Smooth muscle cell (in vitro differentiated cells): Measurements from ENCODE around the gene SRD5A1. TPM values are rescaled to one million over a fixed set of nuclear protein-coding genes. Genes with fewer than 3 reads are reported as not detected.
A peak's percentile ranks its signal among the peaks of the same experiment; 100 is the strongest.

ENCODE experiments used
- DNase-seq: peaks from one replicate; lab custom pipeline; 2025; ENCODE audit not compliant: unreplicated experiment; lab: John Stamatoyannopoulos, UW
- H2AFZ ChIP-seq: fragments of 200-600 bp; sonication (generic); 2 replicates; pipeline ENCODE4 v1.6.0; 2016; ENCODE audit warnings: antibody characterized with exemption, low read depth, mild to moderate bottlenecking
- H3F3A ChIP-seq: fragments of 200-600 bp; sonication (generic); 2 replicates; pipeline ENCODE4 v1.6.0; 2017; ENCODE audit warnings: antibody characterized with exemption, low read depth
- H3K27ac ChIP-seq: fragments of 200-600 bp; sonication (generic); 2 replicates; pipeline ENCODE4 v1.5.1; 2016; ENCODE audit warnings: low read depth, mild to moderate bottlenecking
- H3K27me3 ChIP-seq: fragments of 200-600 bp; sonication (generic); 2 replicates; pipeline ENCODE4 v1.6.1; 2016; ENCODE audit warnings: low read depth, mild to moderate bottlenecking
- H3K36me3 ChIP-seq: fragments of 200-600 bp; sonication (generic); 2 replicates; pipeline ENCODE4 v1.5.1; 2016; ENCODE audit warnings: low read depth
- H3K4me1 ChIP-seq: fragments of 200-600 bp; sonication (generic); 2 replicates; pipeline ENCODE4 v1.5.1; 2016; ENCODE audit warnings: low read depth
- H3K4me2 ChIP-seq: fragments of 200-600 bp; sonication (generic); 2 replicates; pipeline ENCODE4 v1.6.0; 2016; ENCODE audit warnings: mild to moderate bottlenecking
- H3K4me3 ChIP-seq: fragments of 200-600 bp; sonication (generic); 2 replicates; pipeline ENCODE4 v1.5.1; 2016; ENCODE audit warnings: mild to moderate bottlenecking
- H3K79me2 ChIP-seq: fragments of 200-600 bp; sonication (generic); 2 replicates; pipeline ENCODE4 v1.6.0; 2016; ENCODE audit warnings: low read depth, mild to moderate bottlenecking
- H3K9ac ChIP-seq: fragments of 200-600 bp; sonication (generic); 2 replicates; pipeline ENCODE4 v1.6.0; 2016; ENCODE audit warnings: low read depth
- H3K9me3 ChIP-seq: fragments of 200-600 bp; sonication (generic); replicated peaks from 2 replicates; pipeline ENCODE4 v1.5.1; 2016; ENCODE audit warnings: low read depth
- H4K20me1 ChIP-seq: fragments of 200-600 bp; sonication (generic); 2 replicates; pipeline ENCODE4 v1.6.0; 2016; ENCODE audit warnings: low read depth
- CTCF ChIP-seq: fragments of 200-600 bp; sonication (generic); IDR thresholded peaks from 2 replicates; pipeline ENCODE4 v1.5.1; 2017; ENCODE audit warnings: borderline replicate concordance, mild to moderate bottlenecking, antibody characterized with exemption; ENCODE audit not compliant: insufficient read depth, poor library complexity, severe bottlenecking
- WGBS: methylation state at CpG from one replicate; pipeline ENCODE4 v1.1.7; 2016; ENCODE audit warnings: low lambda C conversion rate; 5-methylcytosine and 5-hydroxymethylcytosine counted together
- polyA plus RNA-seq: library from polyadenylated mRNA; unstranded; fragments of >200 nt; fragmentation: Nextera tagmentation; extraction: Ambion mirVana; gene quantifications from 2 replicates; pipeline ENCODE4 v1.2.1, GENCODE V29; 2016
- total RNA-seq: library from RNA; depleted of rRNA; stranded (reverse); fragments of >200 nt; gene quantifications from 2 replicates; pipeline ENCODE4 v1.2.3, GENCODE V29; 2014

The SRD5A1 gene
- total and polyA plus RNA-seq, 2 experiments from 2014 or later = 17.1 to 23.5 TPM

- H3F3A ChIP-seq = peaks cover 10% of the 10 kb centered on the region
- WGBS = 84% methylated on average over 4 of the region's 4 CpGs
- TF ChIP-seq CTCF = no peak
- H3K9ac ChIP-seq = no peak overlapping the region
- H3K79me2 ChIP-seq = peaks cover 74% of the 10 kb centered on the region
- peaks cover 74% of the 10 kb centered on the region for H4K20me1 ChIP-seq
- peaks cover 34% of the 10 kb centered on the region for H3K4me1 ChIP-seq
- no peak overlapping the region for H2AFZ ChIP-seq
- no peak for DNase-seq
- peak overlapping the region; percentile 94 for H3K4me2 ChIP-seq
- no peaks in the 10 kb centered on the region for H3K36me3 ChIP-seq
- no peaks in the 10 kb centered on the region for H3K27me3 ChIP-seq
- no peaks in the 10 kb centered on the region for H3K9me3 ChIP-seq
- peak overlapping the region; percentile 68 for H3K4me3 ChIP-seq
- H3K27ac ChIP-seq = no peak overlapping the region
These were observed 83.4 kb downstream of the SRD5A1 start for GRCh38 chr5:6716629-6717149.

- no peak overlapping the region for H2AFZ ChIP-seq
- no peaks in the 10 kb centered on the region for H3K27me3 ChIP-seq
- H3K4me3 ChIP-seq = no peak overlapping the region
- H3K36me3 ChIP-seq = no peaks in the 10 kb centered on the region
- H3K9ac ChIP-seq = no peak overlapping the region
- no peak overlapping the region for H3K27ac ChIP-seq
- peaks cover 80% of the 10 kb centered on the region for H4K20me1 ChIP-seq
- no peak for TF ChIP-seq CTCF
- no peak for DNase-seq
- H3K79me2 ChIP-seq = peaks cover 80% of the 10 kb centered on the region
- H3K4me2 ChIP-seq = peak overlapping the region; percentile 94
- peaks cover 28% of the 10 kb centered on the region for H3K4me1 ChIP-seq
- H3F3A ChIP-seq = peaks cover 4% of the 10 kb centered on the region
- no peaks in the 10 kb centered on the region for H3K9me3 ChIP-seq
These were observed 84.0 kb downstream of the SRD5A1 start for GRCh38 chr5:6717247-6717646.

GRCh38 chr5:6717687-6718086, 84.4 kb downstream of the SRD5A1 start:
- Histone ChIP-seq H3K4me3 (no peak overlapping the region), H3F3A (peaks cover 4% of the 10 kb centered on the region), H3K9ac (no peak overlapping the region), H4K20me1 (peaks cover 84% of the 10 kb centered on the region), H3K79me2 (peaks cover 84% of the 10 kb centered on the region), H3K27me3 (no peaks in the 10 kb centered on the region), H3K27ac (no peak overlapping the region), H3K36me3 (no peaks in the 10 kb centered on the region), H3K4me1 (peaks cover 28% of the 10 kb centered on the region), H3K9me3 (no peaks in the 10 kb centered on the region), H2AFZ (no peak overlapping the region), H3K4me2 (peak overlapping the region; percentile 94)
- no peak for TF ChIP-seq CTCF
- DNase-seq = no peak
- WGBS = 82% methylated on average over 4 of the region's 4 CpGs

GRCh38 chr5:6718161-6718681, 85.0 kb downstream of the SRD5A1 start:
- H3K4me2 ChIP-seq = no peak overlapping the region
- peaks cover 32% of the 10 kb centered on the region for H3K4me1 ChIP-seq
- no peak for DNase-seq

More at GRCh38 chr5:6718161-6718681, 85.0 kb downstream of the SRD5A1 start:
- Histone ChIP-seq H3F3A (peaks cover 4% of the 10 kb centered on the region), H2AFZ (no peak overlapping the region), H3K27me3 (no peaks in the 10 kb centered on the region), H3K27ac (no peak overlapping the region), H3K9me3 (no peaks in the 10 kb centered on the region), H3K79me2 (peaks cover 90% of the 10 kb centered on the region), H3K9ac (no peak overlapping the region), H3K4me3 (no peak overlapping the region), H3K36me3 (no peaks in the 10 kb centered on the region), H4K20me1 (peaks cover 89% of the 10 kb centered on the region)
- WGBS = 90% methylated on average over 14 of the region's 14 CpGs
- no peak for TF ChIP-seq CTCF
